Activated CD4-positive, alpha-beta T cell treated with anti-CD3 and anti-CD28 coated beads, Interleukin-2, amount 10 ng/mL, durations not matched to agents 7 days and 5 days (primary cell): ENCODE measurements around the gene TENM4. TPM values are rescaled to one million over a fixed set of nuclear protein-coding genes. Genes with fewer than 3 reads are reported as not detected.

Experiments used
- CTCF ChIA-PET: fragments of 350-600 bp; sonication (Branson Sonifier 250); formaldehyde crosslinking; loops from one replicate; lab custom pipeline; 2021; ENCODE audit warnings: antibody characterized with exemption; lab: Charles Lee
- POLR2A ChIA-PET: fragments of 350-600 bp; sonication (Branson Sonifier 250); formaldehyde crosslinking; loops from one replicate; lab custom pipeline; 2021; ENCODE audit warnings: antibody characterized with exemption; lab: Charles Lee
- DNase-seq: peaks from one replicate; pipeline ENCODE4 v3.0.0-alpha.2; 2020
- H3K27ac Mint-ChIP-seq: one replicate; pipeline ENCODE4 v1.8.0; 2021; ENCODE audit warnings: mild to moderate bottlenecking, moderate library complexity, mixed read lengths
- H3K27me3 Mint-ChIP-seq: one replicate; pipeline ENCODE4 v1.8.0; 2021; ENCODE audit warnings: mixed read lengths
- H3K36me3 Mint-ChIP-seq: one replicate; pipeline ENCODE4 v1.8.0; 2021; ENCODE audit warnings: low read depth, mixed read lengths
- H3K4me1 Mint-ChIP-seq: one replicate; pipeline ENCODE4 v1.8.0; 2021; ENCODE audit warnings: mixed read lengths
- H3K4me3 Mint-ChIP-seq: one replicate; pipeline ENCODE4 v1.8.0; 2021; ENCODE audit warnings: mild to moderate bottlenecking, moderate library complexity, mixed read lengths
- H3K9me3 Mint-ChIP-seq: one replicate; pipeline ENCODE4 v1.8.0; 2021; ENCODE audit warnings: mixed read lengths
- total RNA-seq, 2 experiments: library from RNA; stranded (reverse); gene quantifications; one replicate each; pipeline ENCODE4 v1.2.3, GENCODE V29; 2021

The TENM4 gene
- total RNA-seq, 2 experiments from 2014 or later = not detected

DNA sequence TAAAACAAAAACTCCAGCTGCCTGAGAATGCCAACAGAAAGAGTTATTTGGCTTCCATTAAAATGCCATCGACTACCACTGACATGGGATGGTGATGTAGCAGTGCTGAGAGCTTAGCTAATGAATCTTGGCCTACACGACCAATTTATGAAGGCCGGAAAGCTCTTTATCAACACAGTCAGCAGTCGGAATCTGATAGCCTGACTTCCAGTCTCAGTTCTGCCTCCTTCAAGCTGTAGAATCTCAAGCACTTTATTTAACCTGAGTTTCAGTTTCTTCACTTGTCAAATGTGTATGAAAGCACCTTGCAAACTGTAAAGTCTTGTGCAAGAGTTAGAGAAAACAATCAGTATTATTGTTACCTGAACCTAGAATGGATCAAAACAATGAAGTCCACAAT is 530.5 kb downstream of the TENM4 start:
- POLR2A ChIA-PET = no interaction called here
- CTCF ChIA-PET = no interaction called here
- no peak overlapping the region for H3K4me3 Mint-ChIP-seq
- DNase-seq = no peak
- H3K27me3 Mint-ChIP-seq = peaks cover 4% of the 10 kb centered on the region
- H3K36me3 Mint-ChIP-seq = no peaks in the 10 kb centered on the region
- no peak overlapping the region for H3K27ac Mint-ChIP-seq
- H3K9me3 Mint-ChIP-seq = no peaks in the 10 kb centered on the region
- no peaks in the 10 kb centered on the region for H3K4me1 Mint-ChIP-seq

DNA sequence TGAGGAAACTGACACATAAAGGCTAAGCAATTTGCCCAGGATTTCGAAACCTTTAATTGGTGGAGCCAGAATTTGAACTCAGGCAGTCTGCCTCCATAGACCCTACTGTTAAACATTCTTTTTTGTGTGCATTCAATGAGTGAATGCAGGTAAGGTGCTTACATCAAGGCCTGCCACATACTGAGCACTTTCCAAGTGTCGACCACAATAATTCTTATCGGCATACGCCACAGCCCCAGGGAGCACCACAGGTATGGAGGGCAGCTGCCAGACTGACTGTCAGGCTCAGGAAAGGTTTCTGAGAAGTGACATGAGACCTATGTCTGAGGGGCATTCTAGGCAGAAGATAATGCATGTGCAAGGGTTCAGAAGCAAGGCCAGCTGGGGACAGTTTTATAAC is 531.4 kb downstream of the TENM4 start:
- Mint-ChIP-seq H3K4me3 (no peak overlapping the region), H3K27ac (no peak overlapping the region), H3K27me3 (peaks cover 4% of the 10 kb centered on the region), H3K36me3 (no peaks in the 10 kb centered on the region), H3K9me3 (no peaks in the 10 kb centered on the region), H3K4me1 (no peaks in the 10 kb centered on the region)
- no peak for DNase-seq
- ChIA-PET POLR2A (no interaction called here), CTCF (no interaction called here)

DNA sequence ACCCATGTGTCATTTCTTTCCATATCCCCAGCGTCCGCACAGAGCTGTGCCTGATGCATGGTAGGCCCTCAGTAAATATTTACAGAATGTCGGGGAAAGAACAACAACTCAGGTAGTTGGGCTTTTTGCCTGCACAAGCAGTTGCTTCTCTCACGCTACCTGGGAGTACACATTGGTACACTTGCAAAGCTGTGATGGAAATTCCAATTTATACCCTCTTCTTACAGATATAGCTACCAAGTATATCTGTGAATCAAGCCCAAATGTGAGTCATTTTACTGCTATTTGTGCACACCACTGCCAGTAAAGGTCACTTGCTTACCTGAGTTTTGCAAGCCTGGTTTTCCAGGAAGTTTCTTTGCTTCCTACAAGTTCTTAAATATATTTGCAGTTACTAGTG is 533.2 kb downstream of the TENM4 start:
- H3K9me3 Mint-ChIP-seq = no peaks in the 10 kb centered on the region
- H3K27me3 Mint-ChIP-seq = peaks cover 4% of the 10 kb centered on the region
- no peak overlapping the region for H3K4me3 Mint-ChIP-seq
- ChIA-PET CTCF (interaction anchor here (1.4 kb wide), 1 partner anchor 15 kb away, joined by 4 read pairs; no protein-coding TSS in a partner anchor), POLR2A (no interaction called here)
- H3K4me1 Mint-ChIP-seq = no peaks in the 10 kb centered on the region
- H3K27ac Mint-ChIP-seq = no peak overlapping the region
- no peak for DNase-seq
- no peaks in the 10 kb centered on the region for H3K36me3 Mint-ChIP-seq

DNA sequence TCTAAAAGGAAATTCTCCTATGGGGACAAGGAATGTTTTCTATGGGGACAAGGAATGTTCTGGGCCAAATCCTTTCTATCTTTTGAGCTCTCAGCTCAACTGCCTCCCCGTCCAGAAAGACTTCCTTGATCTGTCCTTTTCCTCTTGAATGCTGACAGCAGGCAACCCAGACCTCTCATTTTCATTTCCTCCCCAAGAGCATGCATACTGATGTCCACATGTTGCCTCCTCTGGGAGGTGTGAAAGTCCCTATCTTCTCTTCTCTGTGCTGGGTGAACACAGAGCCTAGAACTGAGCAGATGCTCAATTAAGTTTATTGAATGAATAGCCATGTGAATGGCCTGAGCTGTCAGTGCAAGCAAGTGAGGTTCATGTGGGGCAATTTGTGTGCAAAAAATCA is 534.3 kb downstream of the TENM4 start:
- no peaks in the 10 kb centered on the region for H3K9me3 Mint-ChIP-seq
- no peaks in the 10 kb centered on the region for H3K36me3 Mint-ChIP-seq
- no peak overlapping the region for H3K4me3 Mint-ChIP-seq
- H3K27me3 Mint-ChIP-seq = peaks cover 2% of the 10 kb centered on the region
- no peaks in the 10 kb centered on the region for H3K4me1 Mint-ChIP-seq
- no peak overlapping the region for H3K27ac Mint-ChIP-seq
- DNase-seq = no peak
- CTCF ChIA-PET = interaction anchor here (0.6 to 0.9 kb wide), 3 partner anchors 11 to 733 kb away, joined by 3 to 4 read pairs (median 3); no protein-coding TSS in a partner anchor
- POLR2A ChIA-PET = no interaction called here

DNA sequence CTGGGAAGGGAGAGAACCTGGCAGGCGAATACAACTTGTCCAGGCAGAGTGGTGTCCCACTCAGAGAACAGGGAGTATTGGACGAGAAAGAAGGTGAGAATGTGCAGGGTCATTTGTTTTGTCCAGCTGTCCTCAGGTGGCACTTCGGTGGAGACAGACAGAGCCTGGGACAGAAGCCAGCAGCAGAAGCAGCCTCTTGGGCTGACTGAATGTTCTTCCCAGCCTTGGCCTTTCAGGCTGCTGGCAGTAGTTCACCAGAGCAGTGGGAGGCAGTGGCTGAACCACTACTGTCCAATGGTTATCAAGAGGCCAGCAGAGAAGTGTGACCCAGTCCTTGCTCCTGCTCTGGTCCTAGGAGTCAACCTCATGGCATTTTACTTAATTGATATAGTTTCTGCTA is 535.1 kb downstream of the TENM4 start:
- Mint-ChIP-seq H3K4me3 (no peak overlapping the region), H3K4me1 (no peaks in the 10 kb centered on the region), H3K27ac (no peak overlapping the region), H3K9me3 (no peaks in the 10 kb centered on the region), H3K36me3 (no peaks in the 10 kb centered on the region), H3K27me3 (peaks cover 2% of the 10 kb centered on the region)
- POLR2A ChIA-PET = no interaction called here
- no peak for DNase-seq
- CTCF ChIA-PET = no interaction called here

DNA sequence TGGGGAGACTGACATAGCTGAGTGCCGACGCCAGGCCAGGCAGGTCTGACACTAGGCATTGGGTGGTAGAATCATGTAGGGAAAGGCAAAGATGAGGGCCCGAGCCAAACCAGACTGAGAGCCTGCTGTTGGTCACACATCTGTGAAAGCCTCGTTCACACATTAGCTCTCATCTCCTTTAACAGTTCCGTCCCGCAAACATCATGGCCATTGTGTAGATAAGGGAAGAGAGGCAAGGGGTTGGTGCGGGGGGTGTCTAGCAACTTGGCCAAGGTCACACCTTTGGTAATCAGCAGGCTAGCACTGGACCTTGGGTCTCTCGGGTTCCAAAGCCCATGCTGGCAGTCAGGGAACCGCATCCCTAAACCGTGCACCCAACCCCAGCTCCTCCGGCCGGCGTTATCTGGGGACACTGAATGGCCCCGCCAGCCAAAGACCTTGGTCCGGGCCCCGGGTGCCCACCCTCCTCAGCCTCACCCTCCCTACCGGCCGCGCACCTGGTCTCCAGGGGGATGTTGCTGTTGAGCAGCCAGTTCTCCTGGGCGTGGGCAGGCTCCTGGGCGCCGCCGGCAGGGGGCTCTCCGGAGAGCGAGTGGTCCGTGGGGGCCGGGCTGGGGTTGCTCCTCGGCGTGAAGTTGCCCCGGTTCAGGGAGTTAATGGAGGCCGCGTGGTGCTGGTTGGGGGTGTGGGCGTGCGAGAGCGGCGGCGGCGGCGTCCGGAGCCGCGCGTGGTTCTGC is 537.9 kb downstream of the TENM4 start:
- no peak for DNase-seq
- H3K4me1 Mint-ChIP-seq = no peaks in the 10 kb centered on the region
- no peak overlapping the region for H3K4me3 Mint-ChIP-seq
- no peaks in the 10 kb centered on the region for H3K36me3 Mint-ChIP-seq
- ChIA-PET CTCF (no interaction called here), POLR2A (no interaction called here)
- no peaks in the 10 kb centered on the region for H3K9me3 Mint-ChIP-seq
- H3K27me3 Mint-ChIP-seq = no peaks in the 10 kb centered on the region
- no peak overlapping the region for H3K27ac Mint-ChIP-seq

DNA sequence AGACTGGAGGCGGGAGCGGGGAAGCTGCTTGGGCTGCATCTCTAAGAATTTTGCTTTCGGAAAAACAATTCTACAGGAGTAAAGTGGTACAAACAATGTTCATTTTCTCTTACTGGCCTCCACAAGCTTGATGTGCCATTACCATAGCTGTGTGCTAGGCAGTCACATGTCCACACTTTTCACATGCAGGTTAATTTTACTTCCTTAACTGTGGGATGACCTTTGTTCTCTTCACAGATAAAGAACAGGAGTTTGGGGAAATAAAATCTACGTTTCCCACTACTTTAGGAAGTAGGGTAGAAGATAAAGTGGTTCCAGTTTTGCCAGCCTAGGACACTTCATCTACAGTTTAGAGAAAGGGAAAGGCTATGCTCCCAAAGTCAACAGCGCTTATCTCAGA is 539.0 kb downstream of the TENM4 start:
- DNase-seq = no peak
- no peaks in the 10 kb centered on the region for H3K27me3 Mint-ChIP-seq
- CTCF ChIA-PET = no interaction called here
- no peaks in the 10 kb centered on the region for H3K36me3 Mint-ChIP-seq
- no peak overlapping the region for H3K27ac Mint-ChIP-seq
- no peaks in the 10 kb centered on the region for H3K4me1 Mint-ChIP-seq
- H3K4me3 Mint-ChIP-seq = no peak overlapping the region
- POLR2A ChIA-PET = no interaction called here
- no peaks in the 10 kb centered on the region for H3K9me3 Mint-ChIP-seq

DNA sequence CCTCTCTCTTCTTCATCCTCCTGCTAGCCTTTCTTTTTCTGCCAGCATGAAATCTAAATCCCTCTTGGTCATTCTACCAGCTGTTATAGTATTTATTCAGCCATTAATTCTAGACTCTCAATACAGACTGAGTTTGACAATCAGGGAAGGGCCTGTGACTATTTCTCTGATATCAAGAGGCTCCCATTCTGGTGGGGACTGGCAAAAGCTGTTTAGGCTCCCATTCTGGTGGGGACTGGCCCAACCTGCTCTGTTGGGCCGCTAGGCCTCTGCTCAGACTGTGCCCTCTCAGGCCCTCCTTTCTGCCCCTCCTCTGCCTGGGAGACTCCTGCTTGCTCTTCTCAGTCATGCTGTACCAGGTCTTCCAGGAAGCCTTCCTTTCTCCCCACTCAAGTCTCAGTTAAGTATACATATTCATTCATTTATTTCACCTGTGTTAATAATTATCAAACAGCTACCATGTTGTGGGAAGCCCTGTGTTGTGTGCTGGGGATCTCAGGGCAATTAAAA is 542.5 kb downstream of the TENM4 start:
- POLR2A ChIA-PET = no interaction called here
- Mint-ChIP-seq H3K27ac (no peak overlapping the region), H3K36me3 (no peaks in the 10 kb centered on the region), H3K4me3 (no peak overlapping the region), H3K27me3 (no peaks in the 10 kb centered on the region), H3K4me1 (no peaks in the 10 kb centered on the region), H3K9me3 (no peaks in the 10 kb centered on the region)
- CTCF ChIA-PET = no interaction called here
- DNase-seq = no peak

DNA sequence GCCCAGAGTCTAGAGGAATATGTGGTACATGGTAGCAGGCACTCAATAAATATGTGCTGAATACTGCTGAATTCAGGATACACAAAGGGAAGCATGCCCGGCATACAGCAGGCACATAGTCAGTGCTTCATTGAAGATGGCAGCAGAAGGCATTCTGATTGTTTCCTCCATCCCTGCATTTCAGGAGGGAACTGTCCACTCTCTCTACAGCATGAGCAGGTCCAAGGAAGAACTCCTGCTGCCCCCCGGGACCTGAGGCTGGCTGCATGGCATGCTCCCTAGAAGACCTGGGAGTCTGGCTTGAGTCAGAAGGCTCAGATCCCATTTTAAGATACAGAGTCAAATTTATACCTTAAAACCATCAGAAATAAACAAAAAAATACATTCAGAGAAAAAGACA is 546.8 kb downstream of the TENM4 start:
- CTCF ChIA-PET = no interaction called here
- no peak overlapping the region for H3K4me3 Mint-ChIP-seq
- no peak overlapping the region for H3K27ac Mint-ChIP-seq
- no peaks in the 10 kb centered on the region for H3K9me3 Mint-ChIP-seq
- H3K4me1 Mint-ChIP-seq = no peaks in the 10 kb centered on the region
- no peaks in the 10 kb centered on the region for H3K36me3 Mint-ChIP-seq
- DNase-seq = no peak
- no peaks in the 10 kb centered on the region for H3K27me3 Mint-ChIP-seq
- POLR2A ChIA-PET = no interaction called here

DNA sequence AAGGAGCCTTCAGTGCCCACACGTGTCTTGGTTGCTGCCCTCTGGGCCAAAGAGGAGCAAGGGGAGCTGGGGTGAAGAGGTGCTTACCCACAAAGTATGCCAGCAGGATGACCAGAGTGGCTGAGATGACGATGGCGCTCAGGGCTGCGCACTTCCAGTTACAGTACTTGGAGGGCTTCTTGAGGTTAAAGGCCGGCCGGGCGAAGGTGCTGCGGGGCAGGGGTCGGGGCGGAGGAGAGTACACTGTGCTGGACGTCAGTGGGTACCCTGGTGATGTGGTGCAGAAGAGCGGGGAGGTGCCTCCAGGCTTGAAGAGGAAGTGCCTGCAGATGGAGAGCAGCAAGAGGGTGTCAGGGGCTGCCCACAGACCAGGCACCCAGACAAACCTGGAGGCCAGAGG is 551.1 kb downstream of the TENM4 start:
- no peak overlapping the region for H3K27ac Mint-ChIP-seq
- no peaks in the 10 kb centered on the region for H3K27me3 Mint-ChIP-seq
- H3K4me1 Mint-ChIP-seq = no peaks in the 10 kb centered on the region
- no peaks in the 10 kb centered on the region for H3K9me3 Mint-ChIP-seq
- H3K4me3 Mint-ChIP-seq = no peak overlapping the region
- CTCF ChIA-PET = no interaction called here
- POLR2A ChIA-PET = no interaction called here
- no peaks in the 10 kb centered on the region for H3K36me3 Mint-ChIP-seq
- DNase-seq = no peak

DNA sequence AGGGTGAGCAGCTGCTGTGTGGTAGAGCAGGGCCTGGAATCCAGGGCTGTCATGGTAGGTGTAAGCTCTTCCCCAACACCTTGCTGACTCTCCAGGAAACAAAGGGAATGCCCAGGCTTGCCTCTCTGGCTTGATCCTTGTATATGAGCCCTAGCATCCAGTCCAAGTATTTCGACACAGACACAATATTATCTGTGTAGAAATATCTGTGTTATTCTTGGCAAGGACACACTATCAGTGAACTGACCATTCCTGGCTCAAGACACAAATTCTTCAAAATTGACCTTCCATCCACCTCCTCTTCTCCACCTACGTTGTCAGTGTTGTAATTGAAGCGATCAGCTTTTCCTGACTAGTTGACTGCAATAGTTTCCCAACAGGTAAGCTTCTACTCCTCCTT is 554.2 kb downstream of the TENM4 start:
- Mint-ChIP-seq H3K27ac (no peak overlapping the region), H3K27me3 (no peaks in the 10 kb centered on the region), H3K4me1 (no peaks in the 10 kb centered on the region), H3K4me3 (no peak overlapping the region), H3K36me3 (no peaks in the 10 kb centered on the region), H3K9me3 (no peaks in the 10 kb centered on the region)
- no peak for DNase-seq
- ChIA-PET CTCF (interaction anchor here (0.9 kb wide), 1 partner anchor 212 kb away, joined by 3 read pairs; no protein-coding TSS in a partner anchor), POLR2A (interaction anchor here (0.7 kb wide), 1 partner anchor 16 kb away, joined by 3 read pairs; no protein-coding TSS in a partner anchor)

DNA sequence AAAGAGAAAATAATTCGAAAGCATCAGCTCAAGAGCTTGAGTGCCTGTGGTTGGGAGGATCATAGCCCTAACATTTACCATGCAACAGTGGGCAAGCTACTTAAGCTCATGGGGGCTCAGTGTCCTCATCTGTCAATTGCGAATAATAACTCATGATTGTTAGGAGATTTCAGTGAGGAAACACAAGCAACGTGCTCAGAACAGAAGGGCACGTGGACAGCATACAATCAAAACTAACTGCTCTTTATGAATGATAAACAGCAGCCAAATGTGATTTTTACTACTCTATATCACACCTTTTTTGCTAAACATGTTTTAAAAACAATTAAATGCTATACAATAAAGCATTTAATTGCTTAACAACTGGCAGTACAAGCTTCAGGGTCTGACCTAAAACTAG is 556.1 kb downstream of the TENM4 start:
- POLR2A ChIA-PET = no interaction called here
- Mint-ChIP-seq H3K4me3 (no peak overlapping the region), H3K36me3 (no peaks in the 10 kb centered on the region), H3K4me1 (no peaks in the 10 kb centered on the region), H3K9me3 (no peaks in the 10 kb centered on the region), H3K27ac (no peak overlapping the region), H3K27me3 (no peaks in the 10 kb centered on the region)
- CTCF ChIA-PET = no interaction called here
- DNase-seq = no peak

DNA sequence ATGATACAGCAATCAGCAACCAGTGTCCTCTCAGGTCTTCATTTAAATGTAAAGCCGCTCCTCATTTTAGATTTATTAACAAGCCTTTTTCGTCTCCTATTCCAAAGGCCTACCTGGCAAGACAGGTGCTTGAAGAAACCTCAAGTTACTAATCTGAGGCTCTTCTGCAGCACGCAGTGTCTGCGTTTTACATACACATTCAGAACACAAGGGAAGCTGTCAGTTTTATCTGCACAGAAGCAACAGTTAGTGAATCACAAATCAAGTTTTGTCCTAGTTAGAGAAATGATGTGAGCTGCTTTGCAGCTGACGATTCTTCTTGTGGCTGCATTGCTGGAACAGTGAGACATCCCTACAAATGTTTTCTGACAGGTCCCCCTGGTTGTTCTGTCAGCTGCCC is 557.3 kb downstream of the TENM4 start:
- Mint-ChIP-seq H3K4me3 (no peak overlapping the region), H3K27me3 (no peaks in the 10 kb centered on the region)
- CTCF ChIA-PET = no interaction called here

More for the DNA sequence above, 557.3 kb downstream of the TENM4 start:
- no peak for DNase-seq
- Mint-ChIP-seq H3K9me3 (peaks cover 3% of the 10 kb centered on the region), H3K27ac (no peak overlapping the region), H3K4me1 (no peaks in the 10 kb centered on the region), H3K36me3 (no peaks in the 10 kb centered on the region)
- POLR2A ChIA-PET = no interaction called here
